ENCODE data around the gene BLVRB.

Gene BLVRB

DNA sequence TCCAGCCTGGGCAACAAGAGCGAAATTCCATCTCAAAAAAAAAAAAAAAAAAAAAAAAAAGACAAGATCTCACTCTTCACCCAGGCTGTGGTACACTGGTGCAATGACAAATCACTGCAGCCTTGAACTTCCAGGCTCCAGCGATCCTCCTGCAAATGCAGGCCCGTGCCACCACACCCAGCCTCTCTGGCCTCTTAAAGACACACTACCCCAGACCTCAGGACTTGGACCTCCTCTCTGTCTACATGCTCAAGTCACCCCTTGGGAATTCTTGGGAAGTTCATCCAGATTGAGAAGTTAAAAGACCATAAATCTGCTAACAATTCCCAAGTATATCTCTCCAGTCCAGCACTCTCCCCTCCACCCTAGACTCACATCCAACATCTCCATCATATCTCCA is 65.0 kb downstream of the BLVRB start:
- H3K4me3 ChIP-seq (replicated peaks; ENCODE audit: low read depth, low read length), result no peak overlapping the region
- no peak for DNase-seq (ENCODE audit: extremely low read depth, low read depth)
- TF ChIP-seq, protein P1, sequence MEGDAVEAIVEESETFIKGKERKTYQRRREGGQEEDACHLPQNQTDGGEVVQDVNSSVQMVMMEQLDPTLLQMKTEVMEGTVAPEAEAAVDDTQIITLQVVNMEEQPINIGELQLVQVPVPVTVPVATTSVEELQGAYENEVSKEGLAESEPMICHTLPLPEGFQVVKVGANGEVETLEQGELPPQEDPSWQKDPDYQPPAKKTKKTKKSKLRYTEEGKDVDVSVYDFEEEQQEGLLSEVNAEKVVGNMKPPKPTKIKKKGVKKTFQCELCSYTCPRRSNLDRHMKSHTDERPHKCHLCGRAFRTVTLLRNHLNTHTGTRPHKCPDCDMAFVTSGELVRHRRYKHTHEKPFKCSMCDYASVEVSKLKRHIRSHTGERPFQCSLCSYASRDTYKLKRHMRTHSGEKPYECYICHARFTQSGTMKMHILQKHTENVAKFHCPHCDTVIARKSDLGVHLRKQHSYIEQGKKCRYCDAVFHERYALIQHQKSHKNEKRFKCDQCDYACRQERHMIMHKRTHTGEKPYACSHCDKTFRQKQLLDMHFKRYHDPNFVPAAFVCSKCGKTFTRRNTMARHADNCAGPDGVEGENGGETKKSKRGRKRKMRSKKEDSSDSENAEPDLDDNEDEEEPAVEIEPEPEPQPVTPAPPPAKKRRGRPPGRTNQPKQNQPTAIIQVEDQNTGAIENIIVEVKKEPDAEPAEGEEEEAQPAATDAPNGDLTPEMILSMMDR (IDR thresholded peaks at IDR 0.05; ENCODE audit: low read depth, low read length, missing control alignments), result no peak

DNA sequence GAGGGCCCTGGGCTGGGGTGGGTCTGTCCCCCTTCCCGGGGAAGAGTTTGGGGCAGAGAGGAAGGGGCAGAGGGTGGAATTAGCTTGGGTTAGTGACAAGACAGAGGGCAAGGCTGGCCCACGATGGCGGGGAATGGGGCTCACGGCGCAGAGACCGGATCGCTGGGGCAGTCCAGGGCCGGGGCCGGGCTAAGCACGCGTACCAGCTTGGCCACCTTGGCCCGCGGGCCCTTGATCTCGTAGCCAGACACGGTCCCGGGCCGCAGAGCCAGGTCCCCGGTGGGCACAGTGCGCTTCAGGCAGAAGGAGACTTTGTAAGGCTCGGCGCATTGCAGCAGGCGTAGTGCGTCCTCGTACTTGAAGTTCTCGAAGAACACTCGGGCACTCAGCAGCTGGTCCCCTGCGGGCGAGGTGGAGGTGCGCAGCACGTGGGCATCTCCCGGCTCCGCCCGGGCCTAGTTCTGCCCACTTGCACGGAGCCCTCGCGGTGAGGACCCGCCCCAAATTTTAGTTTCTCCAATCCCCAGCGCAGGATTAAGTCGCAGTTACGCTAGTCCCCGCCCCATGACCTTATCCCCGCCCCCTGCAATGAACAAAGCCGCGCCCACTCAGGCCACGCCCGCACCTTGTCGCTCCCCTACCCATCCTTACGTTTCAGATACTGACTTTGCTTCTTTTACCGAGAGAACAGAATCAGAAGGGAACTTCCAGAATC is 67.0 kb downstream of the BLVRB start:
- TF ChIP-seq, protein P1 (IDR thresholded peaks at IDR 0.05; ENCODE audit: low read depth, low read length, missing control alignments), result no peak
- no peak for DNase-seq (ENCODE audit: extremely low read depth, low read depth)

More for the DNA sequence above, 67.0 kb downstream of the BLVRB start:
- no peak overlapping the region for H3K4me3 ChIP-seq (replicated peaks; ENCODE audit: low read depth, low read length)

All from HFF-Myc (cell line).